K562 (cell line): ENCODE results near the gene PPP2R5A. TPM values are rescaled to one million over a fixed set of nuclear protein-coding genes. Genes with fewer than 3 reads are reported as not detected.

ENCODE experiments used
- RAD21 ChIP-seq, 2 experiments: fragments of 250-450 bp in 1 of 2; fragments of 450-650 bp in 1 of 2; sonication (Bioruptor Pico) in 1 of 2; formaldehyde crosslinking in 1 of 2; IDR thresholded peaks in 1 of 2; conservative IDR thresholded peaks in 1 of 2; 2 replicates each; pipeline versions ENCODE4 v1.4.0 to v1.8.0; 2020 to 2022; ENCODE audit warnings: mild to moderate bottlenecking in 2 of 2, moderate library complexity in 1 of 2
- REST ChIP-seq, 2 experiments: fragments of 450-650 bp; formaldehyde crosslinking in 1 of 2; IDR thresholded peaks; 2 replicates each; pipeline versions ENCODE4 v1.4.0 to v1.6.1; 2014 to 2020; ENCODE audit warnings: mild to moderate bottlenecking in 2 of 2, borderline replicate concordance in 1 of 2, low read depth in 1 of 2
- ZBTB26 ChIP-seq: fragments of 450-650 bp; formaldehyde crosslinking; IDR thresholded peaks from 2 replicates; pipeline ENCODE4 v1.4.0; 2022; ENCODE audit warnings: missing genetic modification characterization
- ZNF592 ChIP-seq: fragments of 450-650 bp; IDR thresholded peaks from 2 replicates; pipeline ENCODE4 v1.6.1; 2017; ENCODE audit warnings: antibody characterized with exemption, mild to moderate bottlenecking
- polyA plus RNA-seq, 8 experiments: library from polyadenylated mRNA; depleted of rRNA in 4 of 8; stranded (reverse) in 5 of 8; unstranded in 3 of 8; fragments of >200 nt; fragmentation: Nextera tagmentation in 2 of 8; fragmentation: Illumina TruSeq in 1 of 8; extraction: Ambion mirVana in 2 of 8; extraction: Trizol in 1 of 8; gene quantifications; 2 replicates each; pipeline versions ENCODE4 v1.2.1 to v1.2.3, GENCODE V29; 2011 to 2014; ENCODE audit warnings: inconsistent platforms in 1 of 8, missing spikeins in 1 of 8
- total RNA-seq, 7 experiments: library from RNA; depleted of rRNA in 6 of 7; stranded (reverse); fragments of >200 nt in 6 of 7; fragmentation: Illumina TruSeq in 2 of 7; extraction: Trizol in 2 of 7; gene quantifications; 2 replicates each; pipeline versions ENCODE4 v1.2.1 to v1.2.3, GENCODE V29; 2011 to 2021; ENCODE audit warnings: low replicate concordance in 1 of 7
- TF ChIP-seq, protein P1 (sequence below), 2 experiments: fragments of 450-650 bp in 1 of 2; sonication (generic) in 1 of 2; formaldehyde crosslinking in 1 of 2; IDR thresholded peaks in 1 of 2; conservative IDR thresholded peaks in 1 of 2; 2 replicates each; pipeline versions ENCODE4 v1.6.1 to v1.8.1; 2016 to 2023; ENCODE audit warnings: mild to moderate bottlenecking in 2 of 2, moderate library complexity in 2 of 2, inconsistent platforms in 1 of 2, missing genetic modification reagents in 1 of 2
- TF ChIP-seq, protein P2 (sequence below): fragments of 250-450 bp; sonication (Bioruptor Pico); IDR thresholded peaks from 2 replicates; pipeline ENCODE4 v1.8.0; 2022; ENCODE audit warnings: moderate library complexity, mild to moderate bottlenecking, inconsistent platforms

Gene PPP2R5A
- total and polyA plus RNA-seq, 9 of the 15 experiments (the other 6 are each of a cell fraction or from before 2014, with no cell fraction given) = 26.9 to 106 (median 64.3) TPM

DNA sequence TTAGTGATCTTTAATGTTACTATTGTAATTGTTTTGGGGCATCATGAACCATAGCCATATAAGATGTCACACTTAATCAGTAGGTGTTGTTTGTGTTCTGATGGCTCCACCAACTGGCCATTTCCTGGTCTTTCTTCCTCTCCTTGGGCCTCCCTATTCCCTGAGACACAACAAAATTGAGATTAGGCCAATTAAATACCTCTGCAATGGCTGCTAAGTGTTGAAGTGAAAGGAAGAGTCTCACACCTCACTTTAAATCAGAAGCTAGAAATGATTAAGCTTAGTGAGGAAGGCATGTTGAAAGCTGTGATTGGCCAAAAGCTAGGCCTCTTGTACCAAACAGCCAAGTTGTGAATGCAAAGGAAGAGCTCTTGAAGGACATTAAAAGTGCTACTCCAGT, 30.7 kb downstream of the PPP2R5A start (continued):
- TF ChIP-seq REST (IDR thresholded peaks at IDR 0.05; ENCODE audit: borderline replicate concordance) (peak; percentile 34; the same call in 1 of the 2 replicates), REST (CRISPR knock-in tag; IDR thresholded peaks at IDR 0.05; ENCODE audit: low read depth) (no peak), ZNF592 (0 out of 2 replicates have a peak, but pooled peaks have one; percentile 18), RAD21 (CRISPR knock-in tag; conservative IDR thresholded peaks at IDR 0.05 in 1 of 2, IDR thresholded peaks at IDR 0.05 in 1 of 2) (peak; percentile 62 to 80), ZBTB26 (CRISPR knock-in tag) (no peak)
- TF ChIP-seq, protein P1, sequence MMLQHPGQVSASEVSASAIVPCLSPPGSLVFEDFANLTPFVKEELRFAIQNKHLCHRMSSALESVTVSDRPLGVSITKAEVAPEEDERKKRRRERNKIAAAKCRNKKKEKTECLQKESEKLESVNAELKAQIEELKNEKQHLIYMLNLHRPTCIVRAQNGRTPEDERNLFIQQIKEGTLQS (IDR thresholded peaks at IDR 0.05) = no peak
- TF ChIP-seq, protein P1 (CRISPR knock-in tag; conservative IDR thresholded peaks at IDR 0.05) = 0 out of 2 replicates have a peak, but pooled peaks have one; percentile 46
- TF ChIP-seq, protein P2, sequence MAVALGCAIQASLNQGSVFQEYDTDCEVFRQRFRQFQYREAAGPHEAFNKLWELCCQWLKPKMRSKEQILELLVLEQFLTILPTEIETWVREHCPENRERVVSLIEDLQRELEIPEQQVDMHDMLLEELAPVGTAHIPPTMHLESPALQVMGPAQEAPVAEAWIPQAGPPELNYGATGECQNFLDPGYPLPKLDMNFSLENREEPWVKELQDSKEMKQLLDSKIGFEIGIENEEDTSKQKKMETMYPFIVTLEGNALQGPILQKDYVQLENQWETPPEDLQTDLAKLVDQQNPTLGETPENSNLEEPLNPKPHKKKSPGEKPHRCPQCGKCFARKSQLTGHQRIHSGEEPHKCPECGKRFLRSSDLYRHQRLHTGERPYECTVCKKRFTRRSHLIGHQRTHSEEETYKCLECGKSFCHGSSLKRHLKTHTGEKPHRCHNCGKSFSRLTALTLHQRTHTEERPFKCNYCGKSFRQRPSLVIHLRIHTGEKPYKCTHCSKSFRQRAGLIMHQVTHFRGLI (CRISPR knock-in tag) = no peak
